HG03571 (cell line): ENCODE results near the gene SH3TC2.

Experiments
- ATAC-seq: cut with Tn5 transposase; IDR thresholded peaks from one replicate; pipeline ENCODE4 v1.9.1; 2021; ENCODE audit not compliant: unreplicated experiment

Gene SH3TC2

GRCh38 chr5:149030838-149031397, 31.9 kb downstream of the SH3TC2 start:
- no peak for ATAC-seq

GRCh38 chr5:149030392-149030791, 32.5 kb downstream of the SH3TC2 start:
- ATAC-seq: no peak

GRCh38 chr5:149028984-149029383, 33.9 kb downstream of the SH3TC2 start:
- no peak for ATAC-seq

GRCh38 chr5:149028161-149028560, 34.7 kb downstream of the SH3TC2 start:
- ATAC-seq: no peak

GRCh38 chr5:149027636-149028035, 35.2 kb downstream of the SH3TC2 start:
- ATAC-seq: no peak

- ATAC-seq: no peak
Observed at GRCh38 chr5:149024943-149025342, 37.9 kb downstream of the SH3TC2 start.

GRCh38 chr5:149024477-149024876, 38.4 kb downstream of the SH3TC2 start:
- no peak for ATAC-seq

GRCh38 chr5:149022200-149022599, 40.7 kb downstream of the SH3TC2 start:
- no peak for ATAC-seq

GRCh38 chr5:149019679-149020078, 43.2 kb downstream of the SH3TC2 start:
- ATAC-seq: no peak

GRCh38 chr5:149018909-149019443, 43.9 kb downstream of the SH3TC2 start:
- ATAC-seq: no peak

- ATAC-seq: no peak
Observed at GRCh38 chr5:149017636-149018035, 45.2 kb downstream of the SH3TC2 start.

GRCh38 chr5:149015561-149015960, 47.3 kb downstream of the SH3TC2 start:
- no peak for ATAC-seq

- ATAC-seq: no peak
Observed at GRCh38 chr5:149015126-149015525, 47.7 kb downstream of the SH3TC2 start.

GRCh38 chr5:149014571-149015031, 48.3 kb downstream of the SH3TC2 start:
- ATAC-seq: no peak

- ATAC-seq: no peak
Observed at GRCh38 chr5:149013796-149014195, 49.1 kb downstream of the SH3TC2 start.

GRCh38 chr5:149012350-149012749, 50.5 kb downstream of the SH3TC2 start:
- ATAC-seq: no peak

- no peak for ATAC-seq
Observed at GRCh38 chr5:149011728-149012127, 51.1 kb downstream of the SH3TC2 start.

- no peak for ATAC-seq
Observed at GRCh38 chr5:149011084-149011483, 51.8 kb downstream of the SH3TC2 start.

GRCh38 chr5:149007174-149007573, 55.7 kb downstream of the SH3TC2 start:
- no peak for ATAC-seq

- no peak for ATAC-seq
Observed at GRCh38 chr5:149006426-149006825, 56.4 kb downstream of the SH3TC2 start.

- no peak for ATAC-seq
Observed at GRCh38 chr5:149005077-149005892, 57.6 kb downstream of the SH3TC2 start.

- no peak for ATAC-seq
Observed at GRCh38 chr5:149004559-149004958, 58.3 kb downstream of the SH3TC2 start.
